ENCODE data around the gene CD300H.

GRCh38 chr17:74582633-74583032 is 15.3 kb upstream of the CD300H start:
- no peak for TF ChIP-seq MAX (IDR thresholded peaks at IDR 0.05)
- no peak for TF ChIP-seq CREB1 (IDR thresholded peaks at IDR 0.05; ENCODE audit: low read depth)
- TF ChIP-seq YY1 (IDR thresholded peaks at IDR 0.05; ENCODE audit: low read depth) = no peak
- no peak for TF ChIP-seq REST (IDR thresholded peaks at IDR 0.05; ENCODE audit: low read depth)
- TF ChIP-seq CEBPB (IDR thresholded peaks at IDR 0.05) = no peak

All from Ishikawa (cell line).